ENCODE data around the gene OR9G4.

The OR9G4 gene

DNA sequence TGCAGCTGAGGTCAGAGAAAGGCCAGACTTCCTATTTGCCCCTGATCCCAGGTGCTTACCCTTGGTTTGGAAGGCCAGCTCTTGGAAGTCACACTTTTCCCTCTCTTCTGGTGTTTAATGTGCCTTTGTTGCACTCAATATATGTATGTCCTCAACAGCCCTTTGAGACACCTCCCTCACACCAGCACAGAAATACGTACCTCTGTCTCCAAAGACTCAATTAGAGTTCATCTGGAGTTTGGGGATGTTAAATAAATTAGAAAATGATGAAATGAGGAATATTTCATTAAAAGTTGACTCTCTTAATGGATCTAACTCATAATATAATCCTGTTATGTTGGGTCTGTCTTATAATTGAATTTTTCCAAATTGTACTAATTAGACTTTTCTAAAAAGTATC is at the start of gene OR9G4:
OR9G4 (minus strand) TSS at position 101 of the 400 bp plus-strand sequence. CDS start 4,931 bp downstream, outside the sequence.
- DNase-seq, result no peak

DNA sequence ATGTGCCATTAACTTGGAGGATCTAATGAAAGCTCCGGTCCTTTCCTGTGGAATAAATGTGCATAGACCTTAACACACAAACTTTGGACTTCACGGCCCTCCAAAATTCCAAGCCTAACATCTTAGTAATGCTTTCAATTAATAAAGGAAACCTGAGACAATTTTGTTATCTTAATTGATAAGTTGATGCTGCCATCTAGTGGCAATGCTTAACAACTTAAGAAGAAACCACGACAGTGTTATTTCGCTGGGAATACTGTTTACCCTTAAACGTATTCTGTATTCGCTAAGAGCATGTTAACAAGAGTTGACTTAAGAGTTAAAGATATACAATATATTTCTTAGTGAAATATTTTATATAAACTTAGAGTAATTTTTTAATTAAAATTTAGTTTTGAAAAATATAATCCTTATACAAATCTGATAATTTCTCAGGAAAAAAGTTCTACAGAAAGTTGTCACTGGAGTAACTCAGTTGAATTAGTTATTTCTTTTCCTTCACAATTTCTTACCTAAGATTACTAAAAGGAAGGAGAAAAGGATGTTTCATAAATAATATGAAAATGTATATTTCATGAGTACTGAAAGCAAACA is 35.0 kb upstream of the OR9G4 start:
- no peak for DNase-seq

GRCh38 chr11:56782167-56782847 is 33.8 kb upstream of the OR9G4 start:
- no peak for DNase-seq

DNA sequence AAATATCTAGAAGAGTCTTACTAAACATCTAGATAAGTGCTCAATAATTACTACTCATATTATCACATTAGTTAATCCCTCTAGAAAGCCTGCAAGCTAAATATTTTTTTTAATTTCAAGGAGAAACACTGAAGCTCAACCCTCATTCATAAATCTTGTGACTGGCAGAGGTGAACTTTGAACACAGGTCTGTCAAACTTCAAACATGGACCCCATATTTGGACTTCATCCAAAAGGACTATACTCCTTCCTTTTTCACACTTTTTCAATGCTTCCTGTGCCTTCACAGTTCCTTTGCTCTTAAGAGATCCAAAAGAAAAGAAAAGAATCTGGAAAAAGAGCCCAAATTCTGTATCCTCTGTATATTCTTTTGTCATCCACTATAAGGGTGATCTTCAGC is 28.3 kb upstream of the OR9G4 start:
- DNase-seq, result no peak

GRCh38 chr11:56764976-56765375 is 16.5 kb upstream of the OR9G4 start:
- no peak for DNase-seq

DNA sequence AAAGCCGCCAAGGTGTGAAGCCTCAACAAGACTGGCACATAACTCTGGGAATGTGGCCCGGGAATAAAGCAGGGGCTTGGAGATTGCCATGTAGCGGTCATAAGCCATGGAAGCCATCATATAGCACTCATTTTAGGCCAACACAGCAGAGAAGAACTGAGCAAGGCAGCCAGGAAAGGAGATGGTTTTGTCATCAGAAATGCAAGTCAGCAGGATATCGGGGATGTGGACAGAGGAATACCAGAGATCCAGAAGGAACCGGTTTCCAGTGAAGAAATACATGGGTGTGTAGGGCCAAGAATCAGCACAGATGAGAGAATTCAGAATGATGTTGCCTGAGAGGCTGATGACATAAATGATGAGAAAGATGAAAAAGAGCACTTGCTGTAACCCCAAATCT is 3.0 kb upstream of the OR9G4 start:
- DNase-seq, result no peak

DNA sequence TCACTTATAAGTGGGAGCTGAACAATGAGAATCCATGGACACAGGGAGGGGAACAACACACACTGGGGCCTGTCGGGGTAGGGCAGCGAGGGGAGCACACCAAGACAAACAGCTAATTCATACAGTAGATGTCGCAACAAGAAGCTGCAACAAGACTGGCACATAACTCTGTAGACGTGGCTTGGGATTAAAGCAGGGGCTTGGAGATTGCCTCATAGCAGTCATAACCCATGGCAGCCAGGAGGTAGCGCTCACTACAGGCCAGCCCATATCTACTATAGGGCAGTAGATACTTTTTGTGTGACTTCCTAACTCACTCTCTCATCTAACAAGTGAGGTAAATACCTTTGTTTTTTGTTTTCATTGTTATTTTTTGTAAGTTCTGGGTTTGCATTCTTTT is 1.7 kb upstream of the OR9G4 start:
- no peak for DNase-seq

GRCh38 chr11:56740886-56741285 is 7.6 kb downstream of the OR9G4 start:
- DNase-seq, result no peak

GRCh38 chr11:56740107-56740506 is 8.4 kb downstream of the OR9G4 start:
- no peak for DNase-seq

DNA sequence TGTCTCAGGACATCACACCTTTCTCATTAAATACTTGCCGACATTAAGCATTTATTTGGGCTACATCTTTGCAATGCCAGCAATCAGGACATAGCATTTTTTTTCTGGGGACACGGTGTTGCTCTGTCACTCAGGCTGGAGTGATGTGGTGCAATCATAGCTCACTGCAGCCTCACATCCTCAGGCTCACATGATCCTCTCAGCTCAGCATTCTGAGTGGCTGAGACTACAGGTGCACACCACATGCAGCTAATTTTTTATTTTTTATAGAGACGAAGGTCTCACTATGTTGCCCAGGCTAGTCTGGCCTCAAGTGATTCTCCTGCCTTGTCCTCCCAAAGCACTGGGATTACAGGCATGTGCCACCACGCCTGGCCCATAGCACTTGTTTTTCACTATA is 28.0 kb downstream of the OR9G4 start:
- DNase-seq, result no peak

- DNase-seq, result no peak
Measured at GRCh38 chr11:56716379-56716854, 32.1 kb downstream of the OR9G4 start.

DNA sequence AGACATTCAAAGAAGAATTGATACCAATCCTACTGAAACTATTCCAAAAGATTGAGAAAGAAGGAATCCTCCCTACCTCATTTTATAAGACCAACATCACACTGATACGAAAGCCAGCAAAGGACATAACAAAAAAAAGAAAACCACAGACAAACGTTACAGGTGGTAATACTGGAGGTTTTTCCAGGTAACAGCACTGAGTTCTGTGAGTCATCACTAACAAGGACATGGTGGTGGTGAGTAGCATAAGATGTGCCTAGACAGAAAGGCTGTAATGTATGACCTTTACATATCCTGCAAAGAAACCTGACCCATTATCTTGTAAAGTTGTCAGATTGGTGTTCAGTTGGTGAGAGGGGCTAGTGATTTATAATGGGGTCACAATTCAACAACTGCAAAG is 34.3 kb downstream of the OR9G4 start:
- DNase-seq, result no peak

DNA sequence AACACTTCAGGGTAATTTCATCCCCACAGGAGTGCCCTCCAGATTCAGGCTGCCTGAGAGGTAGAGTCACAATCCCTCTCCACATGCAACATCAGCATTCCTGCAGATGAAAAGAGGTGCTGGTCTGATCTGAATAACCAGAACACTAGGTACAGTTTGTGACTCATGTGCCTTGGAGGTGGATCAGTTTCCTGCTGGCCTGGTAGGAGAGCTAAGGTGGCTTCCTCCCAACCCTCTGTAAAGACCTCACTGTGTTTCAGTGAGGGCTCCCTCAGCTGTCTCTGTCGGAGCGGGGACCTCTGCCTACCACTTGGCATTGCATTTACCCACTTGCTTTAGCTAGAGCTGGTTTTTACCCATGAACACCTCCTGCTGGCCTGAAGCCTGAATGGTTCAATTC is 42.0 kb downstream of the OR9G4 start:
- DNase-seq, result no peak

GRCh38 chr11:56705784-56706396 is 42.6 kb downstream of the OR9G4 start:
- no peak for DNase-seq

- no peak for DNase-seq
Measured at GRCh38 chr11:56700914-56701485, 47.5 kb downstream of the OR9G4 start.

GRCh38 chr11:56700242-56700913 is 48.1 kb downstream of the OR9G4 start:
- no peak for DNase-seq

GRCh38 chr11:56698795-56699194 is 49.7 kb downstream of the OR9G4 start, which contains the start of gene OR9G1:
OR9G1 (plus strand) TSS chr11:56699095; CDS start chr11:56700388, 1,293 bp downstream.
- no peak for DNase-seq

- no peak for DNase-seq
Measured at GRCh38 chr11:56693428-56693827, 55.1 kb downstream of the OR9G4 start.
